ENCODE data around the gene TIGAR. TPM values are rescaled to one million over a fixed set of nuclear protein-coding genes. Genes with fewer than 3 reads are reported as not detected.

The TIGAR gene
- total RNA-seq, 1 experiment from 2014 or later = 42.7 TPM

GRCh38 chr12:4276524-4277204, 44.3 kb upstream of the TIGAR start:
- peak; percentile 97 to 98 for TF ChIP-seq CTCF (IDR thresholded peaks at IDR 0.05; ENCODE audit: insufficient read depth in 1 of 2, low read depth in 1 of 2, low read length in 1 of 2, severe bottlenecking in 1 of 2, unreplicated experiment in 1 of 2)
- POLR2A ChIA-PET = interaction anchor here (0.5 to 1.6 kb wide), 6 partner anchors 169 to 602 kb away, joined by 3 to 6 read pairs (median 4); partner anchors contain the start of gene PARP11
- Mint-ChIP-seq H3K36me3 (ENCODE audit: insufficient read depth, unreplicated experiment) (peaks cover 71% of the 10 kb centered on the region), H3K4me3 (ENCODE audit: unreplicated experiment) (peak overlapping the region; percentile 98), H3K27ac (ENCODE audit: unreplicated experiment) (peak overlapping the region; percentile 94), H3K4me1 (ENCODE audit: low read depth, unreplicated experiment) (peaks cover 52% of the 10 kb centered on the region), H3K27me3 (ENCODE audit: insufficient read depth, unreplicated experiment) (peaks cover 24% of the 10 kb centered on the region), H3K9me3 (ENCODE audit: unreplicated experiment) (no peaks in the 10 kb centered on the region)
- Histone ChIP-seq H3K36me3 (ENCODE audit: control insufficient read depth, insufficient read depth, low read length) (no peaks in the 10 kb centered on the region), H3K4me3 (ENCODE audit: low read depth, low read length) (no peak overlapping the region), H3K27me3 (replicated peaks; ENCODE audit: control insufficient read depth, insufficient read depth, low read length) (peaks cover 13% of the 10 kb centered on the region), H3K9me3 (no peaks in the 10 kb centered on the region), H3K4me1 (peaks cover 46% of the 10 kb centered on the region)
- no TSS peak for BruUV-seq (replicated peaks)
- intact Hi-C loops (cut with micrococcal nuclease; ENCODE audit: unreplicated experiment) = loop anchor here (1.0 kb wide), 5 partner anchors 169 to 391 kb away; no protein-coding TSS in a partner anchor
- peak; percentile 94 to 95 for DNase-seq
- CTCF ChIA-PET = interaction anchor here (0.6 to 3.9 kb wide), 64 partner anchors 9 to 1235 kb away, joined by 3 to 93 read pairs (median 5); partner anchors contain the start of genes AKAP3, NDUFA9 and PARP11

GRCh38 chr12:4277205-4277543, 43.8 kb upstream of the TIGAR start:
- BruUV-seq (replicated peaks) = no TSS peak
- Histone ChIP-seq H3K4me1 (peaks cover 45% of the 10 kb centered on the region), H3K9me3 (no peaks in the 10 kb centered on the region), H3K27me3 (replicated peaks; ENCODE audit: control insufficient read depth, insufficient read depth, low read length) (peaks cover 13% of the 10 kb centered on the region), H3K4me3 (ENCODE audit: low read depth, low read length) (no peak overlapping the region), H3K36me3 (ENCODE audit: control insufficient read depth, insufficient read depth, low read length) (no peaks in the 10 kb centered on the region)
- Mint-ChIP-seq H3K27me3 (ENCODE audit: insufficient read depth, unreplicated experiment) (peaks cover 24% of the 10 kb centered on the region), H3K9me3 (ENCODE audit: unreplicated experiment) (no peaks in the 10 kb centered on the region), H3K27ac (ENCODE audit: unreplicated experiment) (peak overlapping the region; percentile 40), H3K4me1 (ENCODE audit: low read depth, unreplicated experiment) (peaks cover 52% of the 10 kb centered on the region), H3K4me3 (ENCODE audit: unreplicated experiment) (peak overlapping the region; percentile 98), H3K36me3 (ENCODE audit: insufficient read depth, unreplicated experiment) (peaks cover 70% of the 10 kb centered on the region)
- intact Hi-C loops (cut with micrococcal nuclease; ENCODE audit: unreplicated experiment) = loop anchor here (1.0 kb wide), 5 partner anchors 170 to 392 kb away; no protein-coding TSS in a partner anchor
- ChIA-PET CTCF (interaction anchor here (0.6 to 3.9 kb wide), 55 partner anchors 9 to 1236 kb away, joined by 3 to 93 read pairs (median 6); partner anchors contain the start of genes AKAP3, NDUFA9 and PARP11), POLR2A (interaction anchor here (0.5 to 1.6 kb wide), 5 partner anchors 170 to 603 kb away, joined by 3 to 6 read pairs (median 4); no protein-coding TSS in a partner anchor)
- TF ChIP-seq CTCF (IDR thresholded peaks at IDR 0.05; ENCODE audit: insufficient read depth in 1 of 2, low read depth in 1 of 2, low read length in 1 of 2, severe bottlenecking in 1 of 2, unreplicated experiment in 1 of 2) = no peak
- no peak for DNase-seq

GRCh38 chr12:4277857-4278256, 43.2 kb upstream of the TIGAR start:
- H3K4me3 Mint-ChIP-seq (ENCODE audit: unreplicated experiment) = no peak overlapping the region
- Histone ChIP-seq H3K27me3 (replicated peaks; ENCODE audit: control insufficient read depth, insufficient read depth, low read length) (peaks cover 11% of the 10 kb centered on the region), H3K4me1 (peaks cover 39% of the 10 kb centered on the region), H3K9me3 (no peaks in the 10 kb centered on the region), H3K36me3 (ENCODE audit: control insufficient read depth, insufficient read depth, low read length) (no peaks in the 10 kb centered on the region), H3K4me3 (ENCODE audit: low read depth, low read length) (no peak overlapping the region)
- no TSS peak for BruUV-seq (replicated peaks)
- no peak for TF ChIP-seq CTCF (IDR thresholded peaks at IDR 0.05; ENCODE audit: insufficient read depth in 1 of 2, low read depth in 1 of 2, low read length in 1 of 2, severe bottlenecking in 1 of 2, unreplicated experiment in 1 of 2)
- H3K27ac Mint-ChIP-seq (ENCODE audit: unreplicated experiment) = no peak overlapping the region
- H3K4me1 Mint-ChIP-seq (ENCODE audit: low read depth, unreplicated experiment) = peaks cover 52% of the 10 kb centered on the region
- POLR2A ChIA-PET = interaction anchor here (1.6 kb wide), 1 partner anchor 279 kb away, joined by 6 read pairs; no protein-coding TSS in a partner anchor
- no peaks in the 10 kb centered on the region for H3K9me3 Mint-ChIP-seq (ENCODE audit: unreplicated experiment)
- intact Hi-C loops (cut with micrococcal nuclease; ENCODE audit: unreplicated experiment) = loop anchor here (1.0 kb wide), 5 partner anchors 171 to 393 kb away; no protein-coding TSS in a partner anchor
- H3K27me3 Mint-ChIP-seq (ENCODE audit: insufficient read depth, unreplicated experiment) = peaks cover 24% of the 10 kb centered on the region
- peaks cover 65% of the 10 kb centered on the region for H3K36me3 Mint-ChIP-seq (ENCODE audit: insufficient read depth, unreplicated experiment)
- CTCF ChIA-PET = interaction anchor here (1.3 to 3.9 kb wide), 9 partner anchors 30 to 393 kb away, joined by 5 to 93 read pairs (median 18); no protein-coding TSS in a partner anchor
- no peak for DNase-seq

All from Caco-2 (cell line).